K562 (cell line): ENCODE measurements around the gene ZFYVE27. TPM values are rescaled to one million over a fixed set of nuclear protein-coding genes. Genes with fewer than 3 reads are reported as not detected.

Experiments
- ATAC-seq: fragments of 200-7000 bp; cut with Tn5 transposase; 3 replicates; pipeline ENCODE4 v1.9.1; 2020; ENCODE audit warnings: moderate library complexity
- BruUV-seq: library from RNA; stranded (reverse); fragments of 400-500 nt; replicated peaks from 2 replicates; lab custom pipeline; 2021; lab: Mats Ljungman, UMichigan
- CTCF ChIA-PET: fragments of 300-600 bp; formaldehyde crosslinking; extraction: SDS; loops from one replicate; lab custom pipeline; 2021; ENCODE audit warnings: low intra/inter-chr PET ratio; lab: Yijun Ruan, JAX
- POLR2A ChIA-PET: fragments of 300-600, 350-650 bp; sonication (Branson Sonifier 250); formaldehyde crosslinking; extraction: SDS; loops from one replicate; lab custom pipeline; 2021; ENCODE audit warnings: antibody characterized with exemption, inconsistent platforms; lab: Yijun Ruan, JAX
- DNase-seq, 4 experiments: peaks; one replicate each; pipeline versions ENCODE4 v3.0.0 to v3.0.0-alpha.2; 2011 to 2018; ENCODE audit warnings: low spot score in 3 of 4, mixed read lengths in 3 of 4; ENCODE audit errors: extremely low read depth in 1 of 4
- FAIRE-seq: peaks from 2 replicates; lab custom pipeline; 2011; peaks lifted over from hg19 to GRCh38; lab: Jason Lieb, UNC
- H2AFZ ChIP-seq: 2 replicates; pipeline ENCODE4 v1.6.0; 2011; ENCODE audit warnings: low read depth, low read length, control low read depth, inconsistent platforms
- H3K27ac ChIP-seq: fragments of 200-600 bp; 3 replicates; pipeline ENCODE4 v1.8.0; 2011; ENCODE audit warnings: low read depth, mild to moderate bottlenecking, control low read depth, inconsistent platforms, low read length, moderate library complexity, mixed read lengths; ENCODE audit errors: extremely low read depth
- H3K27me3 ChIP-seq, 2 experiments: fragments of 300-600 bp in 1 of 2; 2 replicates in 1 of 2; 3 replicates in 1 of 2; pipeline versions ENCODE4 v1.6.0 to v1.8.0; 2011; ENCODE audit warnings: inconsistent platforms in 2 of 2, low read length in 2 of 2, mild to moderate bottlenecking in 1 of 2, mixed read lengths in 1 of 2, moderate library complexity in 1 of 2; ENCODE audit not compliant: control insufficient read depth in 2 of 2, insufficient read depth in 2 of 2
- H3K36me3 ChIP-seq: fragments of 300-600 bp; 3 replicates; pipeline ENCODE4 v1.8.0; 2011; ENCODE audit warnings: mild to moderate bottlenecking, low read length, inconsistent platforms; ENCODE audit not compliant: control insufficient read depth, insufficient read depth
- H3K4me1 ChIP-seq, 2 experiments: fragments of 200-600 bp in 1 of 2; replicated peaks in 1 of 2; 2 replicates in 1 of 2; 3 replicates in 1 of 2; pipeline versions ENCODE4 v1.5.1 to v1.8.0; 2011; ENCODE audit warnings: inconsistent platforms in 2 of 2, low read length in 2 of 2, mild to moderate bottlenecking in 1 of 2, mixed read lengths in 1 of 2, moderate library complexity in 1 of 2; ENCODE audit not compliant: control insufficient read depth in 2 of 2, insufficient read depth in 2 of 2
- H3K4me2 ChIP-seq: 2 replicates; pipeline ENCODE4 v1.6.1; 2011; ENCODE audit warnings: low read length, control low read depth, inconsistent platforms, mixed read lengths; ENCODE audit not compliant: insufficient read depth
- H3K4me3 ChIP-seq: fragments of 200-600 bp; sonication (generic), shearing (Covaris generic); 2 replicates; pipeline ENCODE4 v1.5.1; 2016; ENCODE audit warnings: control low read depth, inconsistent platforms
- H3K79me2 ChIP-seq: fragments of 200-600 bp; 3 replicates; pipeline ENCODE4 v1.8.0; 2011; ENCODE audit warnings: low read length, inconsistent platforms; ENCODE audit not compliant: control insufficient read depth, insufficient read depth
- H3K9ac ChIP-seq, 2 experiments: 2 replicates each; pipeline versions ENCODE4 v1.6.0 to v1.6.1; 2011; ENCODE audit warnings: low read depth in 2 of 2, low read length in 2 of 2, control low read depth in 1 of 2, inconsistent platforms in 1 of 2, mild to moderate bottlenecking in 1 of 2, mixed read lengths in 1 of 2; ENCODE audit not compliant: insufficient read depth in 1 of 2
- H3K9me1 ChIP-seq: one replicate; pipeline ENCODE4 v1.6.0; 2011; ENCODE audit warnings: inconsistent platforms, mild to moderate bottlenecking, low read length, moderate library complexity; ENCODE audit not compliant: control insufficient read depth, insufficient read depth
- H3K9me3 ChIP-seq: replicated peaks from 2 replicates; pipeline ENCODE4 v1.5.1; 2011; ENCODE audit warnings: low read depth, low read length, inconsistent platforms; ENCODE audit not compliant: control insufficient read depth, insufficient read depth
- H4K20me1 ChIP-seq: replicated peaks from 2 replicates; pipeline ENCODE4 v1.6.1; 2011; ENCODE audit warnings: low read length, inconsistent platforms, mixed read lengths; ENCODE audit not compliant: control insufficient read depth, insufficient read depth
- CREBBP ChIP-seq: IDR thresholded peaks from one replicate; pipeline ENCODE4 v1.6.1; 2012; ENCODE audit warnings: low read depth, mild to moderate bottlenecking, control low read depth, inconsistent platforms, low read length
- EGR1 ChIP-seq: fragments of 450-650 bp; conservative IDR thresholded peaks from 2 replicates; pipeline ENCODE4 v1.6.1; 2017; ENCODE audit warnings: mild to moderate bottlenecking
- FOXM1 ChIP-seq, 2 experiments: fragments of 450-650 bp in 1 of 2; sonication (generic) in 1 of 2; formaldehyde crosslinking in 1 of 2; IDR thresholded peaks; 2 replicates each; pipeline versions ENCODE4 v1.6.1 to v1.9.0; 2017 to 2022; ENCODE audit warnings: low read depth in 2 of 2, mild to moderate bottlenecking in 2 of 2, missing genetic modification reagents in 1 of 2, moderate library complexity in 1 of 2
- FUS ChIP-seq: fragments of 200-400 bp; formaldehyde crosslinking; optimal IDR thresholded peaks from 2 replicates; pipeline ENCODE3; 2017; ENCODE audit warnings: low read depth, low read length
- GATAD2A ChIP-seq: fragments of 450-650 bp; IDR thresholded peaks from 2 replicates; pipeline ENCODE4 v1.6.1; 2017
- HMGN3 ChIP-seq: IDR thresholded peaks from 2 replicates; pipeline ENCODE4 v1.6.1; 2011; ENCODE audit warnings: borderline replicate concordance, low read depth, mild to moderate bottlenecking, mixed read lengths, low read length; ENCODE audit not compliant: insufficient read length; ENCODE audit errors: extremely low read depth
- NRF1 ChIP-seq, 2 experiments: fragments of 450-650 bp; IDR thresholded peaks in 1 of 2; conservative IDR thresholded peaks in 1 of 2; 2 replicates each; pipeline ENCODE4 v1.6.1; 2014; ENCODE audit warnings: mild to moderate bottlenecking in 2 of 2
- POLR3A ChIP-seq: IDR thresholded peaks from 2 replicates; pipeline ENCODE4 v1.6.1; 2011; ENCODE audit warnings: borderline replicate concordance, mild to moderate bottlenecking, moderate library complexity; ENCODE audit not compliant: insufficient read length, insufficient read depth; ENCODE audit errors: extremely low read depth
- RFX1 ChIP-seq: fragments of 450-650 bp; IDR thresholded peaks from 2 replicates; pipeline ENCODE4 v1.6.1; 2016; ENCODE audit warnings: mild to moderate bottlenecking, moderate library complexity
- SMC3 ChIP-seq: conservative IDR thresholded peaks from 2 replicates; pipeline ENCODE4 v1.6.1; 2011; ENCODE audit warnings: low read depth, low read length, improper control_type of control experiment; ENCODE audit not compliant: insufficient read depth
- THRAP3 ChIP-seq: fragments of 450-650 bp; IDR thresholded peaks from 2 replicates; pipeline ENCODE4 v1.6.1; 2016; ENCODE audit warnings: mild to moderate bottlenecking, inconsistent platforms, borderline replicate concordance
- ZKSCAN1 ChIP-seq: fragments of 150-350 bp; IDR thresholded peaks from 2 replicates; pipeline ENCODE4 v1.6.1; 2016; ENCODE audit warnings: low read depth, low read length
- ZNF263 ChIP-seq: sonication (generic); formaldehyde crosslinking; IDR thresholded peaks from 2 replicates; pipeline ENCODE4 v1.8.0; 2022; ENCODE audit warnings: mild to moderate bottlenecking, missing genetic modification reagents, borderline replicate concordance
- WGBS: fragments of 100-300 bp; shearing (Covaris generic); methylation state at CpG from one replicate; pipeline ENCODE4 v1.1.6; 2016; ENCODE audit warnings: low coverage, mixed read lengths; ENCODE audit not compliant: insufficient coverage; ENCODE audit errors: missing lambda C conversion rate; 5-methylcytosine and 5-hydroxymethylcytosine counted together
- in situ Hi-C: fragments of 300-500 bp; cut with MboI; formaldehyde crosslinking; loops from 4 replicates; pipeline ENCODE4 v1.15.0; 2018; ENCODE audit warnings: inconsistent platforms, mixed read lengths
- intact Hi-C: fragments of 100-400 bp; cut with micrococcal nuclease; formaldehyde crosslinking; loops from 2 replicates; pipeline ENCODE4 v1.14.2; 2022
- polyA plus RNA-seq, 8 experiments: library from polyadenylated mRNA; depleted of rRNA in 4 of 8; stranded (reverse) in 5 of 8; unstranded in 3 of 8; fragments of >200 nt; fragmentation: Nextera tagmentation in 2 of 8; fragmentation: Illumina TruSeq in 1 of 8; extraction: Ambion mirVana in 2 of 8; extraction: Trizol in 1 of 8; gene quantifications; 2 replicates each; pipeline versions ENCODE4 v1.2.1 to v1.2.3, GENCODE V29; 2011 to 2014; ENCODE audit warnings: inconsistent platforms in 1 of 8, missing spikeins in 1 of 8
- total RNA-seq, 7 experiments: library from RNA; depleted of rRNA in 6 of 7; stranded (reverse); fragments of >200 nt in 6 of 7; fragmentation: Illumina TruSeq in 2 of 7; extraction: Trizol in 2 of 7; gene quantifications; 2 replicates each; pipeline versions ENCODE4 v1.2.1 to v1.2.3, GENCODE V29; 2011 to 2021; ENCODE audit warnings: low replicate concordance in 1 of 7
- TF ChIP-seq, protein P1 (sequence below): sonication (generic); formaldehyde crosslinking; IDR thresholded peaks from 2 replicates; pipeline ENCODE4 v1.8.1; 2023; ENCODE audit warnings: mild to moderate bottlenecking, missing genetic modification reagents
- TF ChIP-seq, protein P2 (sequence below): fragments of 200-800 bp; sonication (Bioruptor generic); IDR thresholded peaks from 2 replicates; pipeline ENCODE4 v1.6.1; 2017; ENCODE audit warnings: missing genetic modification characterization, missing compliant biosample characterization

Gene ZFYVE27
- total and polyA plus RNA-seq, 9 of the 15 experiments (the other 6 are each of a cell fraction or from before 2014, with no cell fraction given): 0.81 to 21.9 (median 15.3) TPM

DNA sequence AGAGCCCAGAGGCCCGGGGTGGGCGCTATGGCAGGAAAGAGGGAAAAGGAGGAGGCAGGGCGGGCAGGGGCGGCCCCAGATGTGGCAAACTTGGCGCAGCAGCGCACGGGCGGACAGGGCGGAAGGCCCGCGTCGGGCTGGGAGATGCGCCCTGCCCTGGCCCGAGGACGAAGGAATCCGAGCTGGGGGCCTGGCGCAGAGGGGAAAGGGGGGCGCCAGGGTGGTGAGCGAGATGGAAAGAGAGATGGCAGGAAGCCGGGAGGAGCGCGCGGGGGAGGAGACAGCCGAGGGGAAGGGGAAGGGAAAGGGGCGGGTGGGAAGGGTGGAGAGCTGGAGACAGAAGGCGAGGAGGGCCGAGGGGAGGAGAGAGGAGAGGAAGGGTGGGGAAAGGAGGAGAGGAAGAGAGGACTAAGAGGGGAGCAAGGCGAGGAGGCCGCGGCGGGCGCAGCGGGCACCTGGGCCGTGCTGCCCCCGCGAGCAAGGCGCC is 23.5 kb upstream of the ZFYVE27 start, which contains the start of gene MARVELD1:
Gene MARVELD1, plus strand, starts transcription at position 392 of the 487 bp plus-strand sequence. CDS start 147 bp downstream, outside the sequence.
- Histone ChIP-seq H3K9ac (peak within 1 kb of the TSS; percentile 49 to 92), H3K27me3 (no peaks in the 10 kb centered on the region), H3K9me3 (no peaks in the 10 kb centered on the region), H3K9me1 (no peaks in the 10 kb centered on the region), H3K4me3 (peak within 1 kb of the TSS; percentile 38), H3K27ac (peak within 1 kb of the TSS; percentile 62; the same call in 2 of the 3 replicates), H4K20me1 (no peaks in the 10 kb centered on the region; the same call in 1 of the 2 replicates), H3K4me2 (peak within 1 kb of the TSS; percentile 71), H3K79me2 (no peaks in the 10 kb centered on the region; the same call in 2 of the 3 replicates), H3K4me1 (peaks cover 11 to 39% of the 10 kb centered on the region in 2 experiments; a peak in 4 of 5 replicates), H3K36me3 (no peaks in the 10 kb centered on the region), H2AFZ (peak within 1 kb of the TSS; percentile 91)
- no TSS peak for BruUV-seq
- no peak for ATAC-seq
- 70% methylated on average over 6 of the region's 37 CpGs for WGBS
- intact Hi-C loops: no loop called here
- no peak for FAIRE-seq
- CTCF ChIA-PET: no interaction called here
- in situ Hi-C loops: no loop called here
- peak; percentile 51 to 82 (median 70) for DNase-seq
- POLR2A ChIA-PET: interaction anchor here (0.5 to 2.0 kb wide), 4 partner anchors 19 to 230 kb away, joined by 3 to 7 read pairs (median 3); no protein-coding TSS in a partner anchor
- TF ChIP-seq NRF1 (conservative IDR thresholded peaks at IDR 0.05 in 1 of 2, IDR thresholded peaks at IDR 0.05 in 1 of 2): no peak
- 0 out of 2 replicates have a peak, but pooled peaks have one; percentile 26 for TF ChIP-seq ZNF263 (CRISPR knock-in tag)
- TF ChIP-seq POLR3A: no peak
- no peak for TF ChIP-seq HMGN3
- TF ChIP-seq ZKSCAN1: no peak
- TF ChIP-seq, protein P1, sequence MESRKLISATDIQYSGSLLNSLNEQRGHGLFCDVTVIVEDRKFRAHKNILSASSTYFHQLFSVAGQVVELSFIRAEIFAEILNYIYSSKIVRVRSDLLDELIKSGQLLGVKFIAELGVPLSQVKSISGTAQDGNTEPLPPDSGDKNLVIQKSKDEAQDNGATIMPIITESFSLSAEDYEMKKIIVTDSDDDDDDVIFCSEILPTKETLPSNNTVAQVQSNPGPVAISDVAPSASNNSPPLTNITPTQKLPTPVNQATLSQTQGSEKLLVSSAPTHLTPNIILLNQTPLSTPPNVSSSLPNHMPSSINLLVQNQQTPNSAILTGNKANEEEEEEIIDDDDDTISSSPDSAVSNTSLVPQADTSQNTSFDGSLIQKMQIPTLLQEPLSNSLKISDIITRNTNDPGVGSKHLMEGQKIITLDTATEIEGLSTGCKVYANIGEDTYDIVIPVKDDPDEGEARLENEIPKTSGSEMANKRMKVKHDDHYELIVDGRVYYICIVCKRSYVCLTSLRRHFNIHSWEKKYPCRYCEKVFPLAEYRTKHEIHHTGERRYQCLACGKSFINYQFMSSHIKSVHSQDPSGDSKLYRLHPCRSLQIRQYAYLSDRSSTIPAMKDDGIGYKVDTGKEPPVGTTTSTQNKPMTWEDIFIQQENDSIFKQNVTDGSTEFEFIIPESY (CRISPR knock-in tag): peak; percentile 54
- TF ChIP-seq GATAD2A: 0 out of 2 replicates have a peak, but pooled peaks have one; percentile 40
- no peak for TF ChIP-seq FOXM1 (IDR thresholded peaks at IDR 0.05; ENCODE audit: low read depth)
- no peak for TF ChIP-seq FOXM1 (CRISPR knock-in tag; IDR thresholded peaks at IDR 0.05; ENCODE audit: low read depth)
- TF ChIP-seq FUS: no peak
- TF ChIP-seq, protein P2, sequence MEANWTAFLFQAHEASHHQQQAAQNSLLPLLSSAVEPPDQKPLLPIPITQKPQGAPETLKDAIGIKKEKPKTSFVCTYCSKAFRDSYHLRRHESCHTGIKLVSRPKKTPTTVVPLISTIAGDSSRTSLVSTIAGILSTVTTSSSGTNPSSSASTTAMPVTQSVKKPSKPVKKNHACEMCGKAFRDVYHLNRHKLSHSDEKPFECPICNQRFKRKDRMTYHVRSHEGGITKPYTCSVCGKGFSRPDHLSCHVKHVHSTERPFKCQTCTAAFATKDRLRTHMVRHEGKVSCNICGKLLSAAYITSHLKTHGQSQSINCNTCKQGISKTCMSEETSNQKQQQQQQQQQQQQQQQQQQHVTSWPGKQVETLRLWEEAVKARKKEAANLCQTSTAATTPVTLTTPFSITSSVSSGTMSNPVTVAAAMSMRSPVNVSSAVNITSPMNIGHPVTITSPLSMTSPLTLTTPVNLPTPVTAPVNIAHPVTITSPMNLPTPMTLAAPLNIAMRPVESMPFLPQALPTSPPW (CRISPR knock-in tag): peak; percentile 56
- peak; percentile 30 for TF ChIP-seq EGR1
- TF ChIP-seq RFX1: no peak
- no peak for TF ChIP-seq CREBBP
- TF ChIP-seq SMC3: no peak
- no peak for TF ChIP-seq THRAP3
